Omental fat pad (tissue), 4 donors: ENCODE data around the gene KCNJ2. TPM values are rescaled to one million over a fixed set of nuclear protein-coding genes. Genes with fewer than 3 reads are reported as not detected.

ENCODE experiments used
- ATAC-seq: fragments of 150-250 bp; one replicate; pipeline ENCODE4 v1.9.1; 2016; ENCODE audit warnings: mild to moderate bottlenecking, moderate library complexity; ENCODE audit not compliant: low FRiP score
- DNase-seq: peaks from one replicate; pipeline ENCODE4 v3.0.0-alpha.2; 2019; ENCODE audit warnings: low spot score
- CTCF ChIP-seq, 3 donors: fragments of 450-650 bp; IDR thresholded peaks; one replicate each; pipeline ENCODE4 v1.5.1; 2016 to 2017; ENCODE audit warnings: antibody characterized with exemption in 3 of 3, mild to moderate bottlenecking in 3 of 3, moderate library complexity in 2 of 3
- total RNA-seq, 4 donors: library from RNA; depleted of rRNA; stranded (reverse); fragments of >200 nt; gene quantifications; one replicate each; pipeline ENCODE4 v1.1.0, GENCODE V29; 2016

Gene KCNJ2
- total RNA-seq, 4 donors from 2014 or later: 1.9 to 9.5 (median 4.2) TPM

DNA sequence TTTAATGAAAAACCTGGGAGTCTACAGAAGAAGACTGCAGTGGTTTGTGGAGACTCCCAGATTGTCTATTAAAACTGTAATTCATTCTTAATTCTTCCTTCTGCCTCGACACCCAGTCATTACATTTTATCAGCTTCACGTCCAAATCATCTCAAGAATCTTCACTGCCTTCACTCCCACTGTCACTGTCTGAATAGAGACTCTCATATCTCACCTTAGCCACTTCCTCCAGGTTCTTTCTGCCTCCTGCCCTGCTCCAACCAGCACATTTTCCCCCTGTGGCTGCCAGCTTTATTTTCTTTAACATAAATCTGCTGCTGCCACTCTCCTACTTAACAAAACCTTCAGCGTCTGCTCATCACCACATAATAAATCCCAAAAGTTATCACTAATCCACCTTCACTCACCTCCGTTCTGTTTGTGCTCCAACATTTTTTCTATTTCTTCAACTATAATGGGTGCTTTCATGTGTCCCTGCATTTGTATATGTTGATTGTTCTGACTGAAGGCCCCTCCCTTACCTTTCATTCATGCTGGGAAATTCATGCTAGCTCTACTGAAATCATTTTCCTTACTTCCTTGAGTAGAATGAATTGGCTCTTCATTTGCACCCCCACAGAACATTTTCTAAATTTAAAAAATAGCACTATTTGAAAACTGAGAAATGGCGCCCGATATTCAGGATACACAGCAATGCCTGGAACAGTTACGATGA lies 38.9 kb downstream of the KCNJ2 start:
- DNase-seq (no peak), ATAC-seq (no peak)
- TF ChIP-seq CTCF (IDR thresholded peaks at IDR 0.05): no peak

DNA sequence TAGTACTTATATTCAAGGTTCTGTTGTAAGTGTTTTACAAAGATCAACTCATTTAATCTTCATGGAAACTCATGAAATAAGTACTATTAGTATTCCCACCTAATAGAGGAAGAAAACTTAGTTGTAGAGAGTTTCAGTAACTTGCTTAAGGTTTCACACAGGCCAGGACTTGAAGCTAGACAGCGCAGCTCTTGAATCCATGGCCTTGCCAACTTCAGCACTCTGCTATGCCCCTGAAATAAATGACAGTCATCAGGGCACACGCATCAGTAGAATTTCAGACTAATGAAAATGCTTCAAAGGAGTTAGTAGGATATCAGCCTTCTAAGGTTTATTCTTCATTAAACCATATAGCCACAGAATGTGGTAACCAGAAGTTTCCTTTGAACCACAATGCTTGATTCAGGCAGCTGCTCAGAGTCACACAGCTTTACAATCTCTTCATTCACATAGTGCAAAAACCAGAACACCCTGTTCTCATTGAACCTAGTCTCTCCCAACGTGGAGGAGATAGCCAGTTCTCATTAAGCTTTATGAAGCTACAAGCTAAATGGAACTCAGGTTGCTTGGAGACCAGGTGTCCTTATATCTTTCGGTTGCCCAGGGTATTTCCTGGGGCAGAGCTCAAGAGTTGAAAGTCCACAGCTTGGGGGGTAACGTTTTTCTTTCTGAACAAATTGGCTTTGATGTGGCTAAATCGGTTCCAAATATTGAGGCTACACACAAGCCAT lies 39.7 kb downstream of the KCNJ2 start:
- DNase-seq: no peak
- no peak for ATAC-seq
- no peak for TF ChIP-seq CTCF (IDR thresholded peaks at IDR 0.05)

DNA sequence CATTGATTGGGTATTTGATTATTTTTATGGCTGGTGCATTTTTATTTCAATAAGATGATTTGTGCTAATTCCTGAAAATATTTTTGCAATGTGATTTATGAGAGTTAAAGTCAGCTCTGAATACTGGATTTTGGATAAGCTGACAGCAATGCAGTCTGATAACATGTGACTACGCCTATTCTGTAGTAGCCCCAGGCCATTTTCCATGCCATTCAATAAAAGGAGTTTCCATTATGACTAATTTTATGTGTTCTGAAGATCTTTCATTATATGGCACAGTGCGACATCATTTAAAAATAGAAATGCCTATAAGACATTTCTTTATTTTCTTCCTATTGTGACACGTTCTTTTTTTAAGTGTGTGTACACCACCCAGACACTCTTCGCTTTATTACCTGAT lies 46.3 kb downstream of the KCNJ2 start:
- no peak for TF ChIP-seq CTCF (IDR thresholded peaks at IDR 0.05)
- no peak for ATAC-seq
- DNase-seq: no peak

DNA sequence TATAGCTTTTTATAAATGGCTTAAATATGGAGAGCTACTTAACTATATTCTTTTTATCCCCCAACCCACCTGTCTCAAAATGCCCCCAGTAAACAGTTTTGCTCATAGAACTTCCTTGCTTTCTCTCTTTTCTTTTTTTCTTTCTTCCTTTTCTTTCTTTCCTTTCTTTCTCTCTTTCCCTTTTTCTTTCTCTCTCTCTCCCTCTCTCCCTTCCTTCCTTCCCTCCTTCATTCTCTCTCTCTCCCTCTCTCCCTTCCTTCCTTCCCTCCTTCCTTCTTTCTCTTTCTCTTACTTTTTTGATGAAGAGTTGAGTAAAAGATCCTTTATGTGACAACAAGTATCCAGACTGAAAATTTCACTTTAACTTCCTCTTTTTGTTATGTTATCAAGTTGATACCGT lies 48.2 kb downstream of the KCNJ2 start:
- no peak for TF ChIP-seq CTCF (IDR thresholded peaks at IDR 0.05)
- no peak for DNase-seq
- ATAC-seq: no peak

GRCh38 chr17:70225276-70225675 lies 55.9 kb downstream of the KCNJ2 start:
- DNase-seq: no peak
- no peak for TF ChIP-seq CTCF (IDR thresholded peaks at IDR 0.05)
- ATAC-seq: no peak

Other genes with a start within 250 kb of the KCNJ2 start
- 1 to 10 TPM in 2 of 4 donors, under 1 TPM in 2; 0.24 to 1.4 (median 0.93) TPM for gene KCNJ16, start 94.3 kb upstream of the KCNJ2 start, total RNA-seq